Transverse colon (tissue), 4 donors: ENCODE results near the gene MBD3L2B.

Source experiments
- POLR2A ChIP-seq: fragments of 450-650 bp; IDR thresholded peaks from one replicate; pipeline ENCODE4 v1.6.1; 2016; ENCODE audit warnings: antibody characterized with exemption, mild to moderate bottlenecking, moderate library complexity
- POLR2AphosphoS5 ChIP-seq, 3 donors: sonication (generic); formaldehyde crosslinking; IDR thresholded peaks; one replicate each; pipeline ENCODE4 v1.6.1; 2016; ENCODE audit warnings: antibody characterized with exemption in 3 of 3
- TF ChIP-seq, protein P1 (sequence below), 5 experiments: fragments of 200-600 bp in 3 of 5; fragments of 450-650 bp in 2 of 5; sonication (generic) in 3 of 5; IDR thresholded peaks; 1 replicate in 2 of 5; 2 replicates in 3 of 5; pipeline ENCODE4 v1.5.1; 2016 to 2017; ENCODE audit warnings: antibody characterized with exemption in 5 of 5, inconsistent platforms in 3 of 5, mild to moderate bottlenecking in 2 of 5, moderate library complexity in 1 of 5

DNA sequence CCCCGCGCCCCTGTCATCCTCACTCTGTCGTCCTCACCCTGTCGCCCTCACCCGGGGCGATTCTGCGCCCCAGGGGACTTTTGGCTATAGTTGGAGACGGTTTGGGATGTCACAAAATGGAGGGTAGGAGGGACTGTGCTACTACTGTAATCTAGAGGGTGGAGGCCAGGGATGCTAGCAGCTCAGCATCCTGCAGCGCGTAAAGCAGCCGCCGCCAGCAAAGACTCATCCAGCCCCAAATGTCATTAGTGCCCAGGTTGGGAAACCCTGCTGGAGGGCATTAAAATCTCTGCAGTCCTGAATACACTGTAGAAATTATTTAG is 48.6 kb upstream of the MBD3L2B start:
- TF ChIP-seq POLR2AphosphoS5 (IDR thresholded peaks at IDR 0.05) (no peak), POLR2A (no peak)
- TF ChIP-seq, protein P1, sequence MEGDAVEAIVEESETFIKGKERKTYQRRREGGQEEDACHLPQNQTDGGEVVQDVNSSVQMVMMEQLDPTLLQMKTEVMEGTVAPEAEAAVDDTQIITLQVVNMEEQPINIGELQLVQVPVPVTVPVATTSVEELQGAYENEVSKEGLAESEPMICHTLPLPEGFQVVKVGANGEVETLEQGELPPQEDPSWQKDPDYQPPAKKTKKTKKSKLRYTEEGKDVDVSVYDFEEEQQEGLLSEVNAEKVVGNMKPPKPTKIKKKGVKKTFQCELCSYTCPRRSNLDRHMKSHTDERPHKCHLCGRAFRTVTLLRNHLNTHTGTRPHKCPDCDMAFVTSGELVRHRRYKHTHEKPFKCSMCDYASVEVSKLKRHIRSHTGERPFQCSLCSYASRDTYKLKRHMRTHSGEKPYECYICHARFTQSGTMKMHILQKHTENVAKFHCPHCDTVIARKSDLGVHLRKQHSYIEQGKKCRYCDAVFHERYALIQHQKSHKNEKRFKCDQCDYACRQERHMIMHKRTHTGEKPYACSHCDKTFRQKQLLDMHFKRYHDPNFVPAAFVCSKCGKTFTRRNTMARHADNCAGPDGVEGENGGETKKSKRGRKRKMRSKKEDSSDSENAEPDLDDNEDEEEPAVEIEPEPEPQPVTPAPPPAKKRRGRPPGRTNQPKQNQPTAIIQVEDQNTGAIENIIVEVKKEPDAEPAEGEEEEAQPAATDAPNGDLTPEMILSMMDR (IDR thresholded peaks at IDR 0.05) = no peak
